Measurements from ENCODE around the gene TP53BP1.
A peak's percentile ranks its signal among the peaks of the same experiment; 100 is the strongest.

The TP53BP1 gene

GRCh38 chr15:43483297-43484128 lies 9.4 kb downstream of the TP53BP1 start:
- no peak for DNase-seq

GRCh38 chr15:43473885-43474284 lies 19.1 kb downstream of the TP53BP1 start:
- no peak for DNase-seq

- DNase-seq: no peak
These were observed 21.0 kb downstream of the TP53BP1 start for GRCh38 chr15:43471975-43472374.

- no peak for DNase-seq
These were observed 23.1 kb downstream of the TP53BP1 start for GRCh38 chr15:43469867-43470266.

GRCh38 chr15:43465100-43465499 lies 27.9 kb downstream of the TP53BP1 start:
- DNase-seq: no peak

- DNase-seq: no peak
These were observed 29.0 kb downstream of the TP53BP1 start for GRCh38 chr15:43463998-43464397.

- no peak for DNase-seq
These were observed 29.4 kb downstream of the TP53BP1 start for GRCh38 chr15:43463507-43463906.

- DNase-seq: no peak
These were observed 43.0 kb downstream of the TP53BP1 start for GRCh38 chr15:43449981-43450380.

- no peak for DNase-seq
These were observed 46.6 kb downstream of the TP53BP1 start for GRCh38 chr15:43446344-43446743.

- no peak for DNase-seq
These were observed 51.6 kb downstream of the TP53BP1 start for GRCh38 chr15:43441316-43441715.

GRCh38 chr15:43440721-43441281 lies 52.2 kb downstream of the TP53BP1 start:
- DNase-seq: peak; percentile 47

GRCh38 chr15:43439268-43439667 lies 53.7 kb downstream of the TP53BP1 start:
- DNase-seq: no peak

GRCh38 chr15:43436395-43436794 lies 56.6 kb downstream of the TP53BP1 start:
- DNase-seq: no peak

GRCh38 chr15:43434446-43434845 lies 58.5 kb downstream of the TP53BP1 start:
- DNase-seq: no peak

- no peak for DNase-seq
These were observed 59.2 kb downstream of the TP53BP1 start for GRCh38 chr15:43433661-43434303.

GRCh38 chr15:43433165-43433564 lies 59.8 kb downstream of the TP53BP1 start:
- no peak for DNase-seq

- DNase-seq: no peak
These were observed 63.3 kb downstream of the TP53BP1 start for GRCh38 chr15:43429687-43430086.

- DNase-seq: no peak
These were observed 69.2 kb downstream of the TP53BP1 start for GRCh38 chr15:43423793-43424192.

GRCh38 chr15:43420876-43421275 lies 72.1 kb downstream of the TP53BP1 start:
- no peak for DNase-seq

- DNase-seq: no peak
These were observed 72.5 kb downstream of the TP53BP1 start for GRCh38 chr15:43420435-43420834.

GRCh38 chr15:43414196-43414595 lies 78.8 kb downstream of the TP53BP1 start:
- DNase-seq: no peak

GRCh38 chr15:43412096-43412495 lies 80.9 kb downstream of the TP53BP1 start:
- no peak for DNase-seq

GRCh38 chr15:43410572-43411214 lies 82.3 kb downstream of the TP53BP1 start:
- no peak for DNase-seq

GRCh38 chr15:43408789-43409188 lies 84.2 kb downstream of the TP53BP1 start:
- DNase-seq: no peak

All from stimulated activated CD4-positive, alpha-beta T cell treated with anti-CD3 and anti-CD28 coated beads, Interleukin-4, amount 100 ng/mL, for 24 hours (primary cell).